Measurements from ENCODE around the gene GATAD2B.

- TF ChIP-seq CTCF (conservative IDR thresholded peaks at IDR 0.05 in 1 of 2, IDR thresholded peaks at IDR 0.05 in 1 of 2; ENCODE audit: low read depth in 1 of 2, low read length in 2 of 2) (no peak), EZH2 (IDR thresholded peaks at IDR 0.05; ENCODE audit: low read length, missing control alignments) (no peak)
These were observed 50.4 kb downstream of the GATAD2B start for GRCh38 chr1:153872331-153872730.

All from fibroblast of lung (primary cell).